Measurements from ENCODE around the gene BEGAIN. TPM values are rescaled to one million over a fixed set of nuclear protein-coding genes. Genes with fewer than 3 reads are reported as not detected.

BEGAIN gene
- total RNA-seq, 1 experiment from 2014 or later = 17.1 TPM

- no peak for DNase-seq (ENCODE audit: low read depth)
Measured at GRCh38 chr14:100615736-100616695, 28.8 kb upstream of the BEGAIN start.

- DNase-seq (ENCODE audit: low read depth) = no peak
Measured at GRCh38 chr14:100614803-100615202, 27.6 kb upstream of the BEGAIN start.

GRCh38 chr14:100612986-100613385, 25.8 kb upstream of the BEGAIN start:
- DNase-seq (ENCODE audit: low read depth) = no peak

GRCh38 chr14:100611811-100612480, 24.7 kb upstream of the BEGAIN start:
- no peak for DNase-seq (ENCODE audit: low read depth)

GRCh38 chr14:100610511-100611217, 23.4 kb upstream of the BEGAIN start:
- peak; percentile 40 for DNase-seq (ENCODE audit: low read depth)

- no peak for DNase-seq (ENCODE audit: low read depth)
Measured at GRCh38 chr14:100609941-100610391, 22.7 kb upstream of the BEGAIN start.

- DNase-seq (ENCODE audit: low read depth) = no peak
Measured at GRCh38 chr14:100609331-100609870, 22.2 kb upstream of the BEGAIN start.

- no peak for DNase-seq (ENCODE audit: low read depth)
Measured at GRCh38 chr14:100608586-100609330, 21.5 kb upstream of the BEGAIN start.

GRCh38 chr14:100608064-100608463, 20.8 kb upstream of the BEGAIN start:
- no peak for DNase-seq (ENCODE audit: low read depth)

GRCh38 chr14:100607611-100607956, 20.4 kb upstream of the BEGAIN start:
- no peak for DNase-seq (ENCODE audit: low read depth)

- DNase-seq (ENCODE audit: low read depth) = no peak
Measured at GRCh38 chr14:100606687-100607610, 19.7 kb upstream of the BEGAIN start.

GRCh38 chr14:100605706-100606686, 18.8 kb upstream of the BEGAIN start:
- DNase-seq (ENCODE audit: low read depth) = peak; percentile 9

GRCh38 chr14:100605230-100605629, 18.0 kb upstream of the BEGAIN start:
- DNase-seq (ENCODE audit: low read depth) = no peak

- DNase-seq (ENCODE audit: low read depth) = no peak
Measured at GRCh38 chr14:100604709-100605108, 17.5 kb upstream of the BEGAIN start.

GRCh38 chr14:100604121-100604501, 16.9 kb upstream of the BEGAIN start:
- no peak for DNase-seq (ENCODE audit: low read depth)

GRCh38 chr14:100603341-100604120, 16.3 kb upstream of the BEGAIN start:
- no peak for DNase-seq (ENCODE audit: low read depth)

GRCh38 chr14:100602621-100603230, 15.5 kb upstream of the BEGAIN start:
- DNase-seq (ENCODE audit: low read depth) = no peak

GRCh38 chr14:100601914-100602313, 14.7 kb upstream of the BEGAIN start:
- DNase-seq (ENCODE audit: low read depth) = no peak
